Subcutaneous abdominal adipose tissue (tissue), 5 donors: ENCODE results near the gene HORMAD2.

Source experiments
- H3K27ac ChIP-seq: one replicate; pipeline ENCODE4 v1.7.0; 2013; ENCODE audit warnings: low read depth, mild to moderate bottlenecking, inconsistent platforms, low read length, moderate library complexity
- H3K27me3 ChIP-seq, 5 donors: one replicate each; pipeline ENCODE4 v1.7.0; 2013; ENCODE audit warnings: low read length in 5 of 5, inconsistent platforms in 1 of 5; ENCODE audit not compliant: control insufficient read depth in 5 of 5, insufficient read depth in 4 of 5
- H3K36me3 ChIP-seq, 5 donors: one replicate each; pipeline ENCODE4 v1.7.0; 2013; ENCODE audit warnings: low read length in 5 of 5; ENCODE audit not compliant: control insufficient read depth in 5 of 5, insufficient read depth in 5 of 5
- H3K4me1 ChIP-seq, 5 donors: one replicate each; pipeline ENCODE4 v1.7.0; 2013; ENCODE audit warnings: low read length in 5 of 5, mild to moderate bottlenecking in 3 of 5, moderate library complexity in 1 of 5; ENCODE audit not compliant: control insufficient read depth in 5 of 5, insufficient read depth in 5 of 5
- H3K4me3 ChIP-seq, 5 donors: one replicate each; pipeline ENCODE4 v1.7.0; 2013; ENCODE audit warnings: low read length in 5 of 5, low read depth in 1 of 5
- H3K9ac ChIP-seq, 5 donors: one replicate each; pipeline ENCODE4 v1.7.0; 2013; ENCODE audit warnings: low read length in 5 of 5, mild to moderate bottlenecking in 4 of 5, moderate library complexity in 3 of 5
- H3K9me3 ChIP-seq, 5 donors: one replicate each; pipeline ENCODE4 v1.7.0; 2013; ENCODE audit warnings: low read length in 5 of 5; ENCODE audit not compliant: control insufficient read depth in 5 of 5
- donor health status: healthy.
- donor health status: healthy.
- donor health status: healthy.
- donor health status: healthy.
- donor health status: healthy.

The HORMAD2 gene

GRCh38 chr22:30117256-30117655 is 37.0 kb downstream of the HORMAD2 start:
- peaks cover 0 to 3% (median 0%) of the 10 kb centered on the region in 5 donors for H3K27me3 ChIP-seq
- no peaks in the 10 kb centered on the region for H3K9me3 ChIP-seq
- no peak overlapping the region for H3K27ac ChIP-seq
- H3K4me3 ChIP-seq = no peak overlapping the region
- H3K4me1 ChIP-seq = no peaks in the 10 kb centered on the region
- H3K36me3 ChIP-seq = no peaks in the 10 kb centered on the region
- H3K9ac ChIP-seq = no peak overlapping the region

DNA sequence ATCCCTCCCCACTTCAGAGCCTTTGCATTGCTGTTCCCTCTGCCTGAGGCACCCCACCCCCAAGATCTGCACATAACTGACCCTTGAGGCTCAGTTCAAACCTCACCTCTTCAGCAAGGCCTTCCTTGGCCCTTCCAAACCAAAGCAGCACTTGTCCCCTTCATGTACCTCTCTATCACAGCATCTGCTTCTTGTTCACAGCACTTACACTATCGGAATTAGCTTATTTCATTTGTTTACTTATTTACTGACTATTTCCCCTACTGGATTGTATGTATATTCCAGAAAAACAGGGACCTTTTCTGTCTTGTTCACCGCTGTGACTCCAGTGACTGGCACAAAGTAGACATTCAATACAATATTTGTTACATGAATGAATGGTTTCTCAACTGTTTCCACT is 38.0 kb downstream of the HORMAD2 start:
- no peaks in the 10 kb centered on the region for H3K4me1 ChIP-seq
- H3K9ac ChIP-seq = no peak overlapping the region
- no peak overlapping the region for H3K27ac ChIP-seq
- no peak overlapping the region for H3K4me3 ChIP-seq
- H3K36me3 ChIP-seq = no peaks in the 10 kb centered on the region
- H3K9me3 ChIP-seq = no peaks in the 10 kb centered on the region
- H3K27me3 ChIP-seq = peaks cover 0 to 3% (median 0%) of the 10 kb centered on the region in 5 donors

DNA sequence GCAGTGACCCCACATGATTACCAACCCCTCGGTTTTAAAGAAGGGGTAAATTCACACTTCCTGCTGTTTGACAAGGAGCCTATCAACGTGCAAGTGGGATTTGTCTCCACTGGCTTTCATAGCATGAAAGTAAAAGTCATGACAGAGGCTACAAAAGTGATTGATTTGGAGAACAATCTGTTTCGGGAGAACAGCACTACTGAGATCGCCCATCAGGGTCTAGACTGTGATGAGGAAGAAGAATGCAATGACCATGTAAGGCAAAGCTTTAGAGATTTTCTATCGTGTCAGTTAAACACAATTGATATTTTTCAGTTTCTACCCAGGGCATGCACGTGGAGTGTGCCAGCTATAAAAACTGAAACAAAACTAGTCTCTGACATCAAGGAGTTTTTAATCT is 41.7 kb downstream of the HORMAD2 start:
- Histone ChIP-seq H3K4me3 (no peak overlapping the region), H3K27me3 (peaks cover 0 to 3% (median 0%) of the 10 kb centered on the region in 5 donors), H3K9ac (no peak overlapping the region), H3K27ac (no peak overlapping the region), H3K4me1 (no peaks in the 10 kb centered on the region), H3K36me3 (no peaks in the 10 kb centered on the region), H3K9me3 (no peaks in the 10 kb centered on the region)

GRCh38 chr22:30123463-30123862 is 43.2 kb downstream of the HORMAD2 start:
- Histone ChIP-seq H3K9me3 (no peaks in the 10 kb centered on the region), H3K27ac (no peak overlapping the region), H3K27me3 (peaks cover 0 to 3% (median 0%) of the 10 kb centered on the region in 5 donors), H3K4me3 (no peak overlapping the region), H3K4me1 (no peaks in the 10 kb centered on the region), H3K9ac (no peak overlapping the region), H3K36me3 (no peaks in the 10 kb centered on the region)

DNA sequence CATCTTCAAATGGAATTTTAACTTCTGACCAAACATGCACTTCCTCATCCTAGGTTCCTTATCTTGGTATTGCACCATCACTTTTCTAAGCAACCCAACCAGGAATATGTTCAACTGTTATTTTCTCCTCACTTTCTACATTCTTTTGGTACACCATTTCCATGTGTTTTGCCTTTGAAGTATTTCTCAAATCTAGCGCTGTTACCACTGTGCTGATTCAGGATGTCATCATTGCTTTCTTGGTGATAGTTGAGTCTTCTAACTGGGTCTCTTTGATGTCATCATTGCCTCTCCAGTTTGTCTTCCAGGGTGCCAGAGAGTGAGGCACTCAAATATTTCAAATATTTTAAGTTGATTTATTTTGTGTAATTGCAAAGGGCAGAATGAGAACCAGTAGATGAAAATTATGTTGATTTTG is 47.5 kb downstream of the HORMAD2 start:
- Histone ChIP-seq H3K9me3 (no peaks in the 10 kb centered on the region), H3K4me1 (no peaks in the 10 kb centered on the region), H3K36me3 (no peaks in the 10 kb centered on the region), H3K27me3 (no peaks in the 10 kb centered on the region), H3K4me3 (no peak overlapping the region), H3K9ac (no peak overlapping the region), H3K27ac (no peak overlapping the region)

GRCh38 chr22:30128511-30128910 is 48.2 kb downstream of the HORMAD2 start:
- no peak overlapping the region for H3K27ac ChIP-seq

GRCh38 chr22:30129636-30130035 is 49.4 kb downstream of the HORMAD2 start:
- no peak overlapping the region for H3K4me3 ChIP-seq
- no peaks in the 10 kb centered on the region for H3K9me3 ChIP-seq
- H3K4me1 ChIP-seq = no peaks in the 10 kb centered on the region
- no peaks in the 10 kb centered on the region for H3K27me3 ChIP-seq
- no peaks in the 10 kb centered on the region for H3K36me3 ChIP-seq
- no peak overlapping the region for H3K27ac ChIP-seq
- H3K9ac ChIP-seq = no peak overlapping the region

More at GRCh38 chr22:30128511-30128910, 48.2 kb downstream of the HORMAD2 start:
- Histone ChIP-seq H3K9ac (no peak overlapping the region), H3K36me3 (no peaks in the 10 kb centered on the region), H3K9me3 (no peaks in the 10 kb centered on the region), H3K4me1 (no peaks in the 10 kb centered on the region), H3K27me3 (no peaks in the 10 kb centered on the region), H3K4me3 (no peak overlapping the region)

GRCh38 chr22:30132290-30132996 is 52.2 kb downstream of the HORMAD2 start:
- H3K9ac ChIP-seq = no peak overlapping the region
- no peaks in the 10 kb centered on the region for H3K36me3 ChIP-seq
- H3K27me3 ChIP-seq = no peaks in the 10 kb centered on the region
- H3K4me1 ChIP-seq = no peaks in the 10 kb centered on the region
- H3K4me3 ChIP-seq = no peak overlapping the region
- no peak overlapping the region for H3K27ac ChIP-seq
- H3K9me3 ChIP-seq = no peaks in the 10 kb centered on the region

DNA sequence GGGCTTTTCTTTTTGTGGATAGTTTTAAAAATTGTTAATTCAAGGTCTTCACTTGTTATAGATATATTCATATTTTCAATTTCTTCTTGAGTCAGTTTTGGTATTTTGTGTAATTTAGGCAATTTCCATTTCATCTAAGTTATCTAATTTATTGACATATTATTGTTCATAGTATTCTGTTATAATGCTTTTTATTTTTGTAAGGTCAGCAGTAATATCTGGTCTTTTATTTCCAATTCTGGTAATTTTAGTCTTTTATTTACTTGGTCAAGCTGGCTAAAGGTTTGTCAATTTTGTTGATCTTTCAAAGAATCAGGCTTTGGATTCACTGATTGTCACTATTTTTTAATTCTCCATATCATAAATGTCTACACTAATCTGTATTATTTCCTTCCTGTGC is 60.1 kb downstream of the HORMAD2 start:
- Histone ChIP-seq H3K4me1 (no peaks in the 10 kb centered on the region), H3K9me3 (peaks cover 8 to 16% (median 13%) of the 10 kb centered on the region in 5 donors), H3K27ac (no peak overlapping the region), H3K9ac (no peak overlapping the region), H3K4me3 (no peak overlapping the region), H3K36me3 (no peaks in the 10 kb centered on the region), H3K27me3 (peaks cover 0 to 8% (median 0%) of the 10 kb centered on the region in 5 donors)

DNA sequence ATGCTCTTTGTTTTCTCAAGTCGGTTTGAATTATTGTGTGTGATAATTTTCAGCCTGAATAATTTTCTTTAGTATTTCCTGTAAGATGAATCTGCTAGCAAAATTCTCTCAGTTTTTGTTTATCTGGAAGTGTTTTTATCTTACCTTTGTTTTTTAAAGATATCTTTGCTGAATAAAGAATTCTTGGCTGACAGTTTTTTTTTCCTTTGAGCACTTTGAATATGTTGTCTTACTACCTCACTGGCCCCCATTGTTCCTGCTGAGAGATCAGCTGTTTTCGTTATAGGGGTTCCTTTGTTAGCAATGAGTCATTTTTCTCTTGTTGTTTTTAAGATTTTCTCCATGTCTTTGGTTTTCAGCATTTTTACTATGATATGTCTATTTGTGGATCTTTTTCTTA is 63.0 kb downstream of the HORMAD2 start:
- Histone ChIP-seq H3K4me1 (no peaks in the 10 kb centered on the region), H3K9ac (no peak overlapping the region), H3K27me3 (peaks cover 0 to 8% (median 0%) of the 10 kb centered on the region in 5 donors), H3K4me3 (no peak overlapping the region), H3K36me3 (no peaks in the 10 kb centered on the region), H3K27ac (no peak overlapping the region), H3K9me3 (peaks cover 8 to 16% (median 13%) of the 10 kb centered on the region in 5 donors)
